Measurements from ENCODE around the gene LRMDA.
A peak's percentile ranks its signal among the peaks of the same experiment; 100 is the strongest.

LRMDA gene

GRCh38 chr10:76396134-76396533 is 964.7 kb downstream of the LRMDA start:
- no peak for DNase-seq (ENCODE audit: low read depth in 2 of 2)

- no peak for DNase-seq (ENCODE audit: low read depth in 2 of 2)
Measured at GRCh38 chr10:76397181-76398042, 966.0 kb downstream of the LRMDA start.

GRCh38 chr10:76398043-76398710 is 966.8 kb downstream of the LRMDA start:
- no peak for DNase-seq (ENCODE audit: low read depth in 2 of 2)

- DNase-seq (ENCODE audit: low read depth in 2 of 2): no peak
Measured at GRCh38 chr10:76399226-76399625, 967.8 kb downstream of the LRMDA start.

- no peak for DNase-seq (ENCODE audit: low read depth in 2 of 2)
Measured at GRCh38 chr10:76401006-76401405, 969.6 kb downstream of the LRMDA start.

GRCh38 chr10:76403912-76404311 is 972.5 kb downstream of the LRMDA start:
- DNase-seq (ENCODE audit: low read depth in 2 of 2): no peak

GRCh38 chr10:76404531-76404930 is 973.1 kb downstream of the LRMDA start:
- DNase-seq (ENCODE audit: low read depth in 2 of 2): no peak

- DNase-seq (ENCODE audit: low read depth in 2 of 2): no peak
Measured at GRCh38 chr10:76405922-76406321, 974.5 kb downstream of the LRMDA start.

- DNase-seq (ENCODE audit: low read depth in 2 of 2): peak; percentile 70 to 73
Measured at GRCh38 chr10:76408646-76409045, 977.2 kb downstream of the LRMDA start.

GRCh38 chr10:76411729-76412435 is 980.5 kb downstream of the LRMDA start:
- DNase-seq (ENCODE audit: low read depth in 2 of 2): no peak

- no peak for DNase-seq (ENCODE audit: low read depth in 2 of 2)
Measured at GRCh38 chr10:76415554-76415953, 984.1 kb downstream of the LRMDA start.

- DNase-seq (ENCODE audit: low read depth in 2 of 2): no peak
Measured at GRCh38 chr10:76416642-76417041, 985.2 kb downstream of the LRMDA start.

- DNase-seq (ENCODE audit: low read depth in 2 of 2): no peak
Measured at GRCh38 chr10:76420725-76421124, 989.3 kb downstream of the LRMDA start.

- no peak for DNase-seq (ENCODE audit: low read depth in 2 of 2)
Measured at GRCh38 chr10:76422769-76423168, 991.3 kb downstream of the LRMDA start.

GRCh38 chr10:76428551-76429367 is 997.3 kb downstream of the LRMDA start:
- peak; percentile 97 for DNase-seq (ENCODE audit: low read depth in 2 of 2)

GRCh38 chr10:76429368-76430060 is 998.1 kb downstream of the LRMDA start:
- DNase-seq (ENCODE audit: low read depth in 2 of 2): no peak

GRCh38 chr10:76430061-76430645 is 998.7 kb downstream of the LRMDA start:
- DNase-seq (ENCODE audit: low read depth in 2 of 2): no peak

- DNase-seq (ENCODE audit: low read depth in 2 of 2): peak; percentile 80 to 81
Measured at GRCh38 chr10:76432016-76433012, 1000.9 kb downstream of the LRMDA start.
